Adrenal gland (tissue), 5 donors: ENCODE data around the gene PAPOLB.

Source experiments
- CTCF ChIP-seq, 6 experiments: fragments of 450-650 bp in 4 of 6; fragments of 200-600 bp in 2 of 6; sonication (generic) in 1 of 6; IDR thresholded peaks; 1 replicate in 5 of 6; 2 replicates in 1 of 6; pipeline versions ENCODE4 v1.5.1 to v1.8.0; 2016 to 2021; ENCODE audit warnings: antibody characterized with exemption in 6 of 6, mild to moderate bottlenecking in 2 of 6, moderate library complexity in 1 of 6
- POLR2A ChIP-seq, 2 donors: fragments of 450-650 bp; IDR thresholded peaks; one replicate each; pipeline ENCODE4 v1.6.1; 2017; ENCODE audit warnings: antibody characterized with exemption in 2 of 2, mild to moderate bottlenecking in 2 of 2, moderate library complexity in 1 of 2
- donor health status: DM: no; HTN: no; CAD: no.

- TF ChIP-seq POLR2A (IDR thresholded peaks at IDR 0.05) (no peak), CTCF (IDR thresholded peaks at IDR 0.05) (no peak)
These were observed 23.5 kb upstream of the PAPOLB start for GRCh38 chr7:4885317-4885807.
